ENCODE results near the gene OPRM1.
"Not testable (repeated sequence)": the region's sequence is repeated elsewhere in the genome, so short reads cannot be mapped to it uniquely, and the experiment has no call there.

Gene OPRM1

GRCh38 chr6:154230393-154230792 lies 191.4 kb downstream of the OPRM1 start:
- H3K9me3 ChIP-seq (ENCODE audit: insufficient read depth, low read depth, low read length), result no peaks in the 10 kb centered on the region
- WGBS, result 96% methylated on average over 2 of the region's 3 CpGs
- no peaks in the 10 kb centered on the region for H3K36me3 ChIP-seq (ENCODE audit: insufficient read depth, low read length)
- H3K27me3 ChIP-seq (ENCODE audit: insufficient read depth, low read length), result no peaks in the 10 kb centered on the region
- no peak overlapping the region for H3K4me3 ChIP-seq (ENCODE audit: low read length)
- no peak overlapping the region for H3K9ac ChIP-seq (ENCODE audit: low read depth, low read length)
- no peak overlapping the region for H3K27ac ChIP-seq (ENCODE audit: low read depth, low read length)
- H3K4me1 ChIP-seq (ENCODE audit: insufficient read depth, low read length), result peaks cover 7% of the 10 kb centered on the region; the same call in 1 of the 2 replicates

- H3K4me3 ChIP-seq (ENCODE audit: low read length), result no peak overlapping the region
- peaks cover 7% of the 10 kb centered on the region; the same call in 1 of the 2 replicates for H3K4me1 ChIP-seq (ENCODE audit: insufficient read depth, low read length)
- WGBS, result 94% methylated on average over 5 of the region's 5 CpGs
- H3K36me3 ChIP-seq (ENCODE audit: insufficient read depth, low read length), result no peaks in the 10 kb centered on the region
- no peak overlapping the region for H3K27ac ChIP-seq (ENCODE audit: low read depth, low read length)
- H3K9me3 ChIP-seq (ENCODE audit: insufficient read depth, low read depth, low read length), result no peaks in the 10 kb centered on the region
- no peak overlapping the region for H3K9ac ChIP-seq (ENCODE audit: low read depth, low read length)
- no peaks in the 10 kb centered on the region for H3K27me3 ChIP-seq (ENCODE audit: insufficient read depth, low read length)
These were observed 192.0 kb downstream of the OPRM1 start for GRCh38 chr6:154230910-154231595.

GRCh38 chr6:154232013-154232910 lies 193.2 kb downstream of the OPRM1 start:
- H3K27me3 ChIP-seq (ENCODE audit: insufficient read depth, low read length), result no peaks in the 10 kb centered on the region
- H3K9ac ChIP-seq (ENCODE audit: low read depth, low read length), result no peak overlapping the region
- WGBS, result 88% methylated on average over 6 of the region's 7 CpGs
- H3K36me3 ChIP-seq (ENCODE audit: insufficient read depth, low read length), result no peaks in the 10 kb centered on the region
- H3K27ac ChIP-seq (ENCODE audit: low read depth, low read length), result no peak overlapping the region
- no peak overlapping the region for H3K4me3 ChIP-seq (ENCODE audit: low read length)
- no peaks in the 10 kb centered on the region for H3K9me3 ChIP-seq (ENCODE audit: insufficient read depth, low read depth, low read length)
- H3K4me1 ChIP-seq (ENCODE audit: insufficient read depth, low read length), result peaks cover 7% of the 10 kb centered on the region; the same call in 1 of the 2 replicates

- peaks cover 7% of the 10 kb centered on the region; the same call in 1 of the 2 replicates for H3K4me1 ChIP-seq (ENCODE audit: insufficient read depth, low read length)
- no peak overlapping the region for H3K4me3 ChIP-seq (ENCODE audit: low read length)
- H3K9me3 ChIP-seq (ENCODE audit: insufficient read depth, low read depth, low read length), result no peaks in the 10 kb centered on the region
- no peaks in the 10 kb centered on the region for H3K36me3 ChIP-seq (ENCODE audit: insufficient read depth, low read length)
- no peak overlapping the region for H3K27ac ChIP-seq (ENCODE audit: low read depth, low read length)
- H3K9ac ChIP-seq (ENCODE audit: low read depth, low read length), result no peak overlapping the region
- no peaks in the 10 kb centered on the region for H3K27me3 ChIP-seq (ENCODE audit: insufficient read depth, low read length)
- 100% methylated on average over 1 of the region's 2 CpGs for WGBS
These were observed 194.3 kb downstream of the OPRM1 start for GRCh38 chr6:154233383-154233782.

- Histone ChIP-seq H3K27ac (ENCODE audit: low read depth, low read length) (no peak overlapping the region), H3K4me1 (ENCODE audit: insufficient read depth, low read length) (peaks cover 8% of the 10 kb centered on the region), H3K9ac (ENCODE audit: low read depth, low read length) (no peak overlapping the region), H3K36me3 (ENCODE audit: insufficient read depth, low read length) (no peaks in the 10 kb centered on the region), H3K4me3 (ENCODE audit: low read length) (no peak overlapping the region), H3K9me3 (ENCODE audit: insufficient read depth, low read depth, low read length) (no peaks in the 10 kb centered on the region), H3K27me3 (ENCODE audit: insufficient read depth, low read length) (no peaks in the 10 kb centered on the region)
- WGBS, result 94% methylated on average over 4 of the region's 4 CpGs
These were observed 195.2 kb downstream of the OPRM1 start for GRCh38 chr6:154234019-154234772.

DNA sequence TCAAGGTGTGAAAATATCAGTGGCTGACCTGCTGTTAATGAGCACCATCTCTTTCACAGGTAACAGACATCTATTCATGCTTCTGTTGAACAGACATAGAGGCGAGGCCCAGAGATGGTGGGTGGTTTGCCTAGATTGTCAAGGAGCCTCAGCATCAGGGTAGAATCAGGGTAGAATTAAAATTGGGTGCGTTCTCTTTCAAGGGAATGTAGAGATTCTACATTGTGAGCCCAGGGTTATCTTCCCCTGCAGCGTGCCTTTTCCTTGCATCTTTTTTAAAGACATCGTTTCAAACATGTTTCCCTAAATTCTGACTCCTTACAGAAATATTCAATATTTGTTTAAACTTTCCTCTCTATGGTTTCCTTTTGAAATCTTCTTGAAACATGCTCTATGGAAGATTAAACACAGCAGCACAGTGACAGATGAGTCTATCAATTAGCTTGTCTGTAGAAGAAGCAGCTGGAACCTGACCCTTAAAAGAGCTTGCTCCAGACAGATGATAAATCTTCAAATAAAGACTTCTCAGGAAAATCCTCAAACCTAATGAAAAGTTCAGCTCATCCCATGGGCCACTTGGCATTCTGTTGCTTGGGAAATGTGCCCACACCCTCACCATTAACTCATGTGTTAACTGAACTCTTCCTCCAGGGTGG lies 197.7 kb downstream of the OPRM1 start:
- no peak overlapping the region for H3K27ac ChIP-seq (ENCODE audit: low read depth, low read length)
- no peaks in the 10 kb centered on the region for H3K36me3 ChIP-seq (ENCODE audit: insufficient read depth, low read length)
- peaks cover 5% of the 10 kb centered on the region; the same call in 1 of the 2 replicates for H3K4me1 ChIP-seq (ENCODE audit: insufficient read depth, low read length)
- H3K9ac ChIP-seq (ENCODE audit: low read depth, low read length), result no peak overlapping the region
- no peaks in the 10 kb centered on the region for H3K27me3 ChIP-seq (ENCODE audit: insufficient read depth, low read length)
- WGBS, result over 99% methylated on average over 4 of the region's 4 CpGs
- H3K9me3 ChIP-seq (ENCODE audit: insufficient read depth, low read depth, low read length), result no peaks in the 10 kb centered on the region
- no peak overlapping the region for H3K4me3 ChIP-seq (ENCODE audit: low read length)

DNA sequence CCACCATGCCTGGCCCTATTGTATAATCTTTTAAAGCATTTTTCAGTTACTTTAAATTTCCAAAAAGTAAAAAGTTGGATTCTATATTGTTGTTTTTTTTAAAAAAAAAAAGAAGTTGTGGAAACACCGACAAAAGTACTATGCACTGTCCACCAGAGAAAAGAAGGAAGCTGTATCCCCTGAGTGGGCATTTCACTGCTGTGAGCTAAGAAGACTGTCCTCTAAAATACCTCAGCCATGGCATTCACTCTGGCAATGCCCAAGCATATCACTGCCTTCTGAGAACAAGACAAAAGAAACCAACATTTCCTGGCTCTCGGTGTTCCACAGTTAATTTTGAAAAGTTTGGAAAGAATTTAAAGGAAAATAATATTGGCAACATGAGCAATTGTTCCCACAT lies 199.8 kb downstream of the OPRM1 start:
- Histone ChIP-seq H3K4me1 (ENCODE audit: insufficient read depth, low read length) (peaks cover 10% of the 10 kb centered on the region), H3K27me3 (ENCODE audit: insufficient read depth, low read length) (no peaks in the 10 kb centered on the region), H3K27ac (ENCODE audit: low read depth, low read length) (no peak overlapping the region), H3K4me3 (ENCODE audit: low read length) (no peak overlapping the region), H3K9ac (ENCODE audit: low read depth, low read length) (no peak overlapping the region), H3K9me3 (ENCODE audit: insufficient read depth, low read depth, low read length) (no peaks in the 10 kb centered on the region), H3K36me3 (ENCODE audit: insufficient read depth, low read length) (no peaks in the 10 kb centered on the region)
- 100% methylated on average over 1 of the region's 2 CpGs for WGBS

GRCh38 chr6:154239392-154239791 lies 200.4 kb downstream of the OPRM1 start:
- H3K9ac ChIP-seq (ENCODE audit: low read depth, low read length), result no peak overlapping the region
- peaks cover 15% of the 10 kb centered on the region for H3K4me1 ChIP-seq (ENCODE audit: insufficient read depth, low read length)
- H3K27me3 ChIP-seq (ENCODE audit: insufficient read depth, low read length), result no peaks in the 10 kb centered on the region
- WGBS, result 78% methylated on average over 7 of the region's 7 CpGs
- H3K4me3 ChIP-seq (ENCODE audit: low read length), result no peak overlapping the region
- H3K9me3 ChIP-seq (ENCODE audit: insufficient read depth, low read depth, low read length), result no peaks in the 10 kb centered on the region
- no peaks in the 10 kb centered on the region for H3K36me3 ChIP-seq (ENCODE audit: insufficient read depth, low read length)
- no peak overlapping the region for H3K27ac ChIP-seq (ENCODE audit: low read depth, low read length)

GRCh38 chr6:154241061-154241460 lies 202.0 kb downstream of the OPRM1 start:
- not testable (repeated sequence) for H3K27ac ChIP-seq (ENCODE audit: low read depth, low read length); H3K27me3 ChIP-seq (ENCODE audit: insufficient read depth, low read length); H3K36me3 ChIP-seq (ENCODE audit: insufficient read depth, low read length); H3K9me3 ChIP-seq (ENCODE audit: insufficient read depth, low read depth, low read length); H3K9ac ChIP-seq (ENCODE audit: low read depth, low read length); H3K4me3 ChIP-seq (ENCODE audit: low read length)
- H3K4me1 ChIP-seq (ENCODE audit: insufficient read depth, low read length), result peaks cover 26% of the 10 kb centered on the region
- whole genome bisulfite sequencing, result 98% methylated on average over 8 of the region's 11 CpGs

DNA sequence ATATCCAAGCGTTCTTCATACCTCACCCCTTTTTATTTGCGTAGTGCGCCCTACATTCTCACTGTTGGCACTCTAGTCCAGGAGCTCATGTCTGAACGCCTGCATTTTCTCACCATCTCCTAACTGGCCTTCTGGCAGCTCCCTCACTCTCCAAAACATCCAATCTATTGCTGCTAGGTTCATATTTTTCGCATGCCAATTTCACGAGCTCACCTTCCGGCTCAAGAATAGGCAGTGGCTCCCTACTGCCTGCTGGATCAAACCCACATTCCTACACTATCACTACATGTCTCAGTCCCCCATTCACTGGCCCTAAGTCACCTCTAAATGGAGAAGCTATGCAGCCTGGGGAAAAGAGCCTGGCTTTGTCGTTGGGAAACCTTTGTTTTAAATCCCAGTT lies 202.5 kb downstream of the OPRM1 start:
- no peaks in the 10 kb centered on the region for H3K36me3 ChIP-seq (ENCODE audit: insufficient read depth, low read length)
- H3K4me1 ChIP-seq (ENCODE audit: insufficient read depth, low read length), result peaks cover 31% of the 10 kb centered on the region
- H3K27me3 ChIP-seq (ENCODE audit: insufficient read depth, low read length), result no peaks in the 10 kb centered on the region
- H3K9ac ChIP-seq (ENCODE audit: low read depth, low read length), result no peak overlapping the region
- WGBS, result 89% methylated on average over 8 of the region's 8 CpGs
- H3K9me3 ChIP-seq (ENCODE audit: insufficient read depth, low read depth, low read length), result no peaks in the 10 kb centered on the region
- no peak overlapping the region for H3K27ac ChIP-seq (ENCODE audit: low read depth, low read length)
- no peak overlapping the region for H3K4me3 ChIP-seq (ENCODE audit: low read length)

Data from HUES64 (cell line).